ENCODE results near the gene SNAPC2.

The SNAPC2 gene

GRCh38 chr19:7965921-7966665 lies 46.0 kb downstream of the SNAPC2 start:
- no peaks in the 10 kb centered on the region for H3K9me3 ChIP-seq (ENCODE audit: severe bottlenecking)
- H3K27ac ChIP-seq (ENCODE audit: poor library complexity, severe bottlenecking) = no peak overlapping the region
- DNase-seq (ENCODE audit: low spot score) = no peak
- no peaks in the 10 kb centered on the region for H3K4me1 ChIP-seq (ENCODE audit: insufficient read depth, poor library complexity, severe bottlenecking)
- no peak overlapping the region for H3K4me3 ChIP-seq (ENCODE audit: severe bottlenecking)
- no peak for TF ChIP-seq CTCF (IDR thresholded peaks at IDR 0.05; ENCODE audit: poor library complexity, severe bottlenecking)
- no peak for ATAC-seq (ENCODE audit: low read depth)
- H3K27me3 ChIP-seq (ENCODE audit: insufficient read depth, poor library complexity, severe bottlenecking) = no peaks in the 10 kb centered on the region
- peaks cover 76% of the 10 kb centered on the region for H3K36me3 ChIP-seq (ENCODE audit: low read depth)

- no peak overlapping the region for H3K27ac ChIP-seq (ENCODE audit: poor library complexity, severe bottlenecking)
- DNase-seq (ENCODE audit: low spot score) = no peak
- no peak overlapping the region for H3K4me3 ChIP-seq (ENCODE audit: severe bottlenecking)
- H3K9me3 ChIP-seq (ENCODE audit: severe bottlenecking) = no peaks in the 10 kb centered on the region
- no peaks in the 10 kb centered on the region for H3K4me1 ChIP-seq (ENCODE audit: insufficient read depth, poor library complexity, severe bottlenecking)
- peaks cover 68% of the 10 kb centered on the region for H3K36me3 ChIP-seq (ENCODE audit: low read depth)
- ATAC-seq (ENCODE audit: low read depth) = no peak
- no peak for TF ChIP-seq CTCF (IDR thresholded peaks at IDR 0.05; ENCODE audit: poor library complexity, severe bottlenecking)
- H3K27me3 ChIP-seq (ENCODE audit: insufficient read depth, poor library complexity, severe bottlenecking) = no peaks in the 10 kb centered on the region
Observed at GRCh38 chr19:7968008-7968795, 48.1 kb downstream of the SNAPC2 start.

GRCh38 chr19:7968796-7969554 lies 48.8 kb downstream of the SNAPC2 start:
- no peak for TF ChIP-seq CTCF (IDR thresholded peaks at IDR 0.05; ENCODE audit: poor library complexity, severe bottlenecking)
- Histone ChIP-seq H3K27ac (ENCODE audit: poor library complexity, severe bottlenecking) (no peak overlapping the region), H3K4me1 (ENCODE audit: insufficient read depth, poor library complexity, severe bottlenecking) (no peaks in the 10 kb centered on the region), H3K9me3 (ENCODE audit: severe bottlenecking) (no peaks in the 10 kb centered on the region), H3K4me3 (ENCODE audit: severe bottlenecking) (no peak overlapping the region), H3K36me3 (ENCODE audit: low read depth) (peaks cover 71% of the 10 kb centered on the region), H3K27me3 (ENCODE audit: insufficient read depth, poor library complexity, severe bottlenecking) (no peaks in the 10 kb centered on the region)
- ATAC-seq (ENCODE audit: low read depth) = no peak
- DNase-seq (ENCODE audit: low spot score) = no peak

- no peak for TF ChIP-seq CTCF (IDR thresholded peaks at IDR 0.05; ENCODE audit: poor library complexity, severe bottlenecking)
- H3K36me3 ChIP-seq (ENCODE audit: low read depth) = peaks cover 69% of the 10 kb centered on the region
- ATAC-seq (ENCODE audit: low read depth) = no peak
- no peak overlapping the region for H3K4me3 ChIP-seq (ENCODE audit: severe bottlenecking)
- no peaks in the 10 kb centered on the region for H3K27me3 ChIP-seq (ENCODE audit: insufficient read depth, poor library complexity, severe bottlenecking)
- H3K4me1 ChIP-seq (ENCODE audit: insufficient read depth, poor library complexity, severe bottlenecking) = no peaks in the 10 kb centered on the region
- no peak overlapping the region for H3K27ac ChIP-seq (ENCODE audit: poor library complexity, severe bottlenecking)
- DNase-seq (ENCODE audit: low spot score) = no peak
- no peaks in the 10 kb centered on the region for H3K9me3 ChIP-seq (ENCODE audit: severe bottlenecking)
Observed at GRCh38 chr19:7969555-7969939, 49.4 kb downstream of the SNAPC2 start.

Data from RWPE2 (cell line).